GM23248 (cell line): Measurements from ENCODE around the gene GNAI2.

Experiments
- EZH2 ChIP-seq: fragments of 200-600 bp; sonication (generic); IDR thresholded peaks from 2 replicates; pipeline ENCODE4 v1.6.1; 2018; ENCODE audit warnings: antibody characterized with exemption, mild to moderate bottlenecking; ENCODE audit not compliant: insufficient read depth, poor library complexity, severe bottlenecking
- EZH2phosphoT487 ChIP-seq: fragments of 200-600 bp; sonication (generic); IDR thresholded peaks from 2 replicates; pipeline ENCODE4 v1.6.1; 2018; ENCODE audit warnings: antibody characterized with exemption, moderate library complexity, mild to moderate bottlenecking, low read depth; ENCODE audit not compliant: insufficient read depth

DNA sequence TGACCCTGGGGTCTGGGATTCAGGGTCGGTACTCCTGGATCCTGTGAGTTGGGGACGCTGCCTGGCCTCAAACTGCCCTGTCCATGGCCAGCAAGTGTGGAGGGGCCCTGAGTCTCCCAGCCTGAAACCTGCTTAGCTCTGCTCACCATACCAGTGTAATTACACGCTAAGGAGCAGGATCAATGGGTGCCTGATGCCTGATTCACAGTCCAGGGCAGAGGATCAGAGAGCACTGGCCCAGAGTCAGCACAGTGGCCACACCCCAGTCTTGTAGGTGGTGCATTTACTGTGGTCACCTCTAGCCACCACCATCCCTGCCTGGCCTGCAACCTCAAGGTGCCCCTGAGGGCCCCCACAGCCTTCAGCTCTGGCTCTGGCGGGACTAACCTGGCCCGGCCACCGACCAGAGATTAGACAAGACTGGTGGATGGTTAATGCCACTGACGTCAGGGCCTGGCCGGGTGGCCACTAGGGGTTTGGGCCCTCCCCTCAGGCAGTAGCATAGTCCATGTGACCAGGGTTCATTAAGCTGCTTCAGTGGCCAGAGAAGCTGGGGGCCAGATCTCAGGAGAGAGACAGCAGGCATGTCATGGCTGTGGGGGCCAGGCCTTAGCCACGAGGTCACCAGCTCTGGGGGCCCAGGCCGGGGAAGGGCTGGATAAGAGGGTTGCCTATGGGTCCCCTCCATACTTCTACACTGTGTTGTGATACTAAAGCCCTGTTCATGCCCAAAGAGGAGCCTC, 34.3 kb upstream of the GNAI2 start:
- no peak for TF ChIP-seq EZH2phosphoT487
- TF ChIP-seq EZH2: no peak
